IPS-15b (cell line): Measurements from ENCODE around the gene ZNRF3.
"Not testable (repeated sequence)": the region's sequence is repeated elsewhere in the genome, so short reads cannot be mapped to it uniquely, and the experiment has no call there.

Experiments
- H3K27me3 ChIP-seq: one replicate; pipeline ENCODE4 v1.6.1; 2013; ENCODE audit warnings: low read length; ENCODE audit not compliant: control insufficient read depth, insufficient read depth
- H3K36me3 ChIP-seq: one replicate; pipeline ENCODE4 v1.6.1; 2013; ENCODE audit warnings: low read length; ENCODE audit not compliant: control insufficient read depth, insufficient read depth
- H3K4me1 ChIP-seq: one replicate; pipeline ENCODE4 v1.6.1; 2013; ENCODE audit warnings: mild to moderate bottlenecking, low read length; ENCODE audit not compliant: control insufficient read depth, insufficient read depth
- H3K4me3 ChIP-seq: one replicate; pipeline ENCODE4 v1.5.1; 2013; ENCODE audit warnings: low read depth, low read length
- H3K9ac ChIP-seq: one replicate; pipeline ENCODE4 v1.6.1; 2013; ENCODE audit warnings: low read depth, mild to moderate bottlenecking, low read length
- H3K9me3 ChIP-seq: one replicate; pipeline ENCODE4 v1.6.1; 2013; ENCODE audit warnings: mild to moderate bottlenecking, low read length; ENCODE audit not compliant: control insufficient read depth, insufficient read depth

ZNRF3 gene

DNA sequence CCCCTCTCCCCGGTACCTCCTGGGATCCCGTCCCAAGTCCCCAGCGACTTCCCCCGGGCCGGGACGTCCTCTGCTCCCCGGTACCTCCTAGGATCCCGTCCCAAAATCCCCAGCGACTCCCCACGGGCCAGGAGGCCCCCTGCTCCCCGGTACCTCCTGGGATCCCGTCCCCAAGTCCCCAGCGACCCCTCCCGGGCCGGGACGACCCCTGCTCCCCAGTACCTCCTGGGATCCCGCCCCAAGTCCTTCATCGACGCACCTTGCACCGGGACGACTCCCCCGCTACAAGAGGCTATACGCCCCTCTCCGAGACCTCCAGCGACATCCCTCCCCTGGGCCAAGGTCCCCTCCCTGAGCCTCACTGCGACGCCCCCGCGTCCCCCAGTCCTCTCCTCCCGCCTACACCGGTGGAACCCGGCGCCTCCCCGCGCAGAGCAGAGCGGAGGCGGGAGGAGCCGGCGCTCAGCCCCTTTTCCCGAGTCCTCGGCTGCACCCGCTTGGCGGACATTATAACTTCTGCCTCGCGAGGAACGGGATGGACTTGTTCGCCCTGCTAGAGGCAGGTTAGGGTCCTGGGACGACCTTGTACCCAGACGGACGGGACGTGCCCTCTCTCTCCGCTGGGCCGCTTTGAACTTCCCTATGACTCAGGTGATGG is 190.4 kb downstream of the ZNRF3 start:
- peaks cover 49% of the 10 kb centered on the region for H3K27me3 ChIP-seq
- H3K4me3 ChIP-seq, result peak overlapping the region; percentile 70
- peak overlapping the region; percentile 4 for H3K9ac ChIP-seq

DNA sequence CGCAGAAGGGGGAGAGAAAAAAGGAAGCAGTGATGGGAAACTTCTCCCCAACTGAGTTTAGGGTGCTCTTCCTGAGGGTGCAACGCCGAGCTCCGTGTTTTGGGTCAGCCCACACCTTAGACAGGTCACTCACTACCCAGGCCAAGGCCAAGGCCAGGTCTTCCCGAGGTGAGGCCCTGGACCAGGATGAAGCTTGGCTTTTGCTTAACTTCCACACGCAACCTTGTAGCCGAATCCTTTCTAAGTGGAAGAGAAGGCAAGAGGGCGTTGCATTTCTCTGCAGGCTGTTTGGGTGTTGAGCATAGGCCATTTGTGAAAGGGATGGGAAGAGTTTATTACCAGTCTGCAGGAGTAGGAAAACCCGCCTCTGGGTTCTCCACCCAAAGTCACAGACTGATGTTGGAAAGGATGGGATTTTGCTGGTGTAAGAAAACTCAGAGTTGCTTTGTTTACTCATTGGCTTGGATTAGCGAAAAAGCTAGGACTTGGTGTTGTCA is 191.0 kb downstream of the ZNRF3 start:
- Histone ChIP-seq H3K36me3 (no peaks in the 10 kb centered on the region), H3K9me3 (no peaks in the 10 kb centered on the region), H3K4me3 (peak overlapping the region; percentile 70), H3K9ac (peak overlapping the region; percentile 4), H3K27me3 (peaks cover 46% of the 10 kb centered on the region), H3K4me1 (peaks cover 7% of the 10 kb centered on the region)

More for the DNA sequence above, 190.4 kb downstream of the ZNRF3 start:
- no peaks in the 10 kb centered on the region for H3K36me3 ChIP-seq
- H3K9me3 ChIP-seq, result no peaks in the 10 kb centered on the region
- H3K4me1 ChIP-seq, result peaks cover 7% of the 10 kb centered on the region

DNA sequence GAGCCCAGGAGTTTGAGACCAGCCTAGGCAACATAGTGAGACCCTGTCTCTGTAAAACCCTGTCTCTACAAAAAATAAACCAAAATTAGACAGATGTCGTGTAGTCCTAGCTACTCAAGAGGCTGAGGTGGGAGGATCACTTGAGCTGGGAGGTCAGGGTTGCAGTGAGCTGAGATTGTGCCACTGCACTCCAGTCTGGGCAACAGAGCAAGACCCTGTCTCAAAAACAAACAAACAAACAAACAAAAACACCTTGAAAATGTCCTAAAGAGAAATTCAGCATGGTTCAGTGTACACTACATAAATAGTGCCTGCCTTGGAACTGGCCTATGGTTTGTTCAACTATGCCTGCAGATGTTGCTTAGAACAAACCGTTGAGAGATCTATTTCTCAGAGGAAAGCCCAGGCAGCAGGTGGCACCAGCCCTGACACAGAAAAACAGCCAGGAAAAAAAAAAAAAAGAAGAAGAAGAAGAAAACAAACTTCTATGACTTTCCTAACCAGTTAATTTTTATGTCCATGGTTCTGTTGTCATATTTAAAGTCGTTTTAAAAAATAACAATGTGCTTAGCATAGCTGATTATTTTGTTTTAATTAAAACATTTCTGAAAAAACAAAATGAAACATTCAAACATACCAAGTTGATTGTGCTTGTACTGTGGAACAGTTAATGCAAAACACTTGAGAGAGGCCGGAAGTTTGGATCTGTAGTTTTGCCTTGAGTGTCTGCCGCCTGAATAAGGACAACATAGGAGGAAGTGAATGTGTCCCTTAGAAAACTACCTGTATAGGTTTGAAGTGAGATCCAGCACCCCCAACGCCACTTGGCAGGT is 194.9 kb downstream of the ZNRF3 start:
- Histone ChIP-seq H3K9ac (no peak overlapping the region), H3K4me3 (no peak overlapping the region), H3K4me1 (peaks cover 8% of the 10 kb centered on the region), H3K36me3 (no peaks in the 10 kb centered on the region), H3K9me3 (no peaks in the 10 kb centered on the region), H3K27me3 (peaks cover 20% of the 10 kb centered on the region)

DNA sequence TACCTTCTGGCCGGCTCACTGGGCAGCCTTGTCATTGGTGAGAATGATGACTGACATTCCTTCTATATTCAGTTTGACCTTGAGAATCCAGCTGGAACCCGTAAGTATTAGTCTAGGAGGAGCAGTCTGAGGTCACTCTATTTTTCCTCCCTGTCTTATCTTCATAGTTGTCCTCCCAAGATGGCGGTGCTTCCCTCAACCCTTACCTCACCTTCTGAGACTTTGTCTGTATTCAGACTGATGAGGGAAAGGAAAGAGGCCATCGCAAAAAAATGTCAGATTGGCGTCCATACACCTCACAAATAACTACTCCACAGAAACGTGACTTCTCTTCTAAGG is 195.5 kb downstream of the ZNRF3 start:
- H3K9ac ChIP-seq, result no peak overlapping the region
- no peaks in the 10 kb centered on the region for H3K9me3 ChIP-seq
- H3K27me3 ChIP-seq, result peaks cover 17% of the 10 kb centered on the region

DNA sequence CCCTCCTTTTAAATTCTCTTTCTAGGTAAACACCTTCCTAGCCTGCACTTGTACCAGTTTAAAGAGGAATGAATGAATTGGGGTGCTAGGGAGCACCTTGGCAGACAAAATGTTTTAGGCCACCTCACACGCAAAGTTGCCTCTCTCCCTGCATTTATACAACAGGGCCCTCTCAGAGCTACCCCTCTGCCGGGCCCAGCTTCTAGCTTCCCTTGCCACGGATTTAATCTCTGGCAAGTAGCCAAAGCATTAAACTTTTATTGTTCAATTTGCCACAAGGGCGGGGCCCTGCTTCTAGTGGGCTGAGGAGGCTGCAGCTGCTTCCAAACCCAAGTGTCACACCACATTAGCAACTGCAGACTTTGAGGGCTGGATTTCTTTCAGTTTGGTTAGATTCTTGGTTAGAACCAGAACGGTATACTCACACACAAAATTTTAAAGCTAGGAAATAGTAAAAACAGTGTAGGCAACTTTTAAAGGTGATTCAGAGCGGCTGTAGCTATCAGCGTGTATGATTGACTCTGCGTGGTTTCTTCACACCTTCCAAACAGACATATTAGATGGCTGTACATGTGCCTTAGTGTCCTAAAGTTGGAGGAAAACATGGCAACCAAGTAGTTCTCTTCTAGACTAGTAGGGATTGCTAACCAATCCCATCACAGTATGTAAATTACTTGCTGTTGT is 196.0 kb downstream of the ZNRF3 start:
- peaks cover 12% of the 10 kb centered on the region for H3K27me3 ChIP-seq
- no peaks in the 10 kb centered on the region for H3K9me3 ChIP-seq
- peaks cover 14% of the 10 kb centered on the region for H3K4me1 ChIP-seq
- H3K4me3 ChIP-seq, result no peak overlapping the region
- no peaks in the 10 kb centered on the region for H3K36me3 ChIP-seq
- H3K9ac ChIP-seq, result no peak overlapping the region

More for the DNA sequence above, 195.5 kb downstream of the ZNRF3 start:
- H3K36me3 ChIP-seq, result no peaks in the 10 kb centered on the region
- no peak overlapping the region for H3K4me3 ChIP-seq
- peaks cover 11% of the 10 kb centered on the region for H3K4me1 ChIP-seq

DNA sequence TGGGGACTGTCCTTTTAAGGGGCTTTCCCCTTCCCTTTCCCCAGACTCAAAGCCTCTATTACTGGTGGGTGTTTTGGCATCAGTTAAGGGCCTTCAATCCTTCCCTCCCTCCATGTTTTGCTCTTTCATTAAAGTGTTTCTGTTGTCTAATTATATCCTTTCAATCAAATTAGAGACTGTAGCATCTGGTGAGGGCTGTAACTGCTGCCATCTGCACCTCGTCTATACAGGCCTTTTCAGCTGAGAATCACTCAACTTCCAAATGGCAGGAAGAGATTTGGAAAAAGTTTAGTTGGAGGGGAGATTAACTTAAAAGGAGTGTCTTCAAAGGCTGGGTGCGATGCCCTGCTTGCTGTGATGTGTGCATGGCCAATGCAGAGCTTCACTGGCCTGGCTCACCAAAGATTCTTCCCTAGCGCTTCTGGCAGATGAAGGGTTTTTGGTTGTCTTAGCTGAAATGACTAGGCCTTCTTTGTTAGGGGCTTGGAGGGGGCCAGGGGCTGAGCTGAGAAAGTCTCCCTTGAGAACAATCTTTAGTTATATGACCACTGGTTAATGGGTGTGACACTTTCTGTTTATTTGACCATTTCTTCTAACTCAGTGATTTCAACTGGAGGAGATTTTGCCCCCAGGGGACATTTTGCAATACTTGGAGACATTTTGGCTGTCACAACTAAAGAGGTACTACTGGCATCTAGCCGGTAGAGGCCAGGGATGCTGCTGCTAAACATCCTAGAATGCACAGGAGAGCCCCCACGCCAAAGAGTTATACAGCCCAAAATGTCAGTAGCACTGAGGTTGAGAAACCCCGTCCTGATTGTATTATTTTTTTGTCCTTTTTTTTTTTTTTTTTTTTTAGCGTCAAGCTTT is 197.0 kb downstream of the ZNRF3 start:
- no peaks in the 10 kb centered on the region for H3K36me3 ChIP-seq
- no peaks in the 10 kb centered on the region for H3K9me3 ChIP-seq
- H3K9ac ChIP-seq, result no peak overlapping the region
- no peak overlapping the region for H3K4me3 ChIP-seq
- peaks cover 13% of the 10 kb centered on the region for H3K4me1 ChIP-seq
- peaks cover 2% of the 10 kb centered on the region for H3K27me3 ChIP-seq

DNA sequence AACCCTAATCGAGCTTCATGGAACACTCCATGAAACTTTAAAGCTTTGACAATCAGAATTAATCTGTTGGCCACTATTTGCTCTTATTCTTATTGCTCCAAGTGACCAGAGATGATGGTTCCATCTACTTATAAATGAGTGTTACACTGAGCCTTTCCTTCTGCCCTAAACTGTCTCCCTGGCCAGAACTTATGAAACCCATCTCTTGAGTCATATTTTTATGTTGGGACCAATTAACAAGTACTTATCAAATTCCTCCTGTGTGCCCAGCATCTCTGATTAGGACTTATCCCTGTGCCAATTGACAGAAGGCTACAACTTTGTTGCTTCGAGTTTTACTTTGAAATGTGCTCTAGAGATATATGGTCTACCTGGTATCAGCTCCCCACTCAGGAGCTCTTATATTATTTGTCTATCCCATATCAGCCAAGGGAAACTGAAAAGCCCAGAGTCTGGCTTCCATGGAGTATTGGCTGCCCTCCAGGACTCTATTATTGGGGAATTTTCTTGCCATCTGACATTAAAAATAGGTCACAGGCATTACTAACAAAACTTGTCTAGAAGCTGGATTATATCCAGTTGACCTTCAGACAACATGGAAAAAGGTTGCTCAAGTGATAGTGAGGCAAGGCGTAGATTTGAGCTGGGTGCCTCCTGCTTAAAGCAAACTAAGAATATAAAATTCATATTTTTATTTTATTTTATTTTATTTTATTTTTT is 198.3 kb downstream of the ZNRF3 start:
- H3K9me3 ChIP-seq, result no peaks in the 10 kb centered on the region
- H3K4me3 ChIP-seq, result no peak overlapping the region
- H3K9ac ChIP-seq, result no peak overlapping the region
- no peaks in the 10 kb centered on the region for H3K36me3 ChIP-seq
- no peaks in the 10 kb centered on the region for H3K27me3 ChIP-seq
- peaks cover 13% of the 10 kb centered on the region for H3K4me1 ChIP-seq

DNA sequence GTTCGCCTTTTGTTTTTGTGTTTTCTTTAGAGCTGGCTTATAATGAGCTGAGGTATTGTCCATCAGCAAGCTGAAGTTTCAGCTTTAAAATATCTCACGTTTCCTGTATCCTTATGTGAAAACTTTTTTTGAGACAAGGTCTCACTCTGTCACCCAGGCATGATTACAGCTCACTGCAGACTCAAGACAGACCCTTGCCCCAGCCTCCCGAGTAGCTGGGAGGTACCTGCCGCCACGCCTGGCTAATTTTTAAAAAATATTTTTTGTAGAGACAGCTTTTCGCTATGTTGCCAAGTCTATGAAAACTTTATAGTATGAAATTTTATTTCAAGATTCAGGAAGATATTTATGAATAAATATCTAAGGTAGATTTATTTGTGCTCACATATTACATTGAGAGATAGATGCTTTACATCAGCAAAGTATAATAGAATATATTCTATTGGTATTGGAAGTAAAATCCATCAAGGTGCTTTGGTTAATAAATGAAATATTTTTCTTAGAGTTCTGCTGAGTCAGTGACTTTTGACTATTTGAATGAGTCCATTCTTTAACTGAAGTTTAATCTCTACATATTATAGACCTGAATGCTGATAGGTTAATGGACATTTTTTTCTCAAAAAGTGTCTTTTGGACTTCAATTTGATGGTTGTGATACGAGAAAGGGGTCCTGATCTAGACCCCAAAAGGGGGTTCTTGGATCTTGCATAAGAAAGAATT is 199.6 kb downstream of the ZNRF3 start:
- H3K4me3 ChIP-seq, result no peak overlapping the region
- peaks cover 13% of the 10 kb centered on the region for H3K4me1 ChIP-seq
- no peaks in the 10 kb centered on the region for H3K27me3 ChIP-seq
- H3K36me3 ChIP-seq, result no peaks in the 10 kb centered on the region
- H3K9me3 ChIP-seq, result no peaks in the 10 kb centered on the region
- no peak overlapping the region for H3K9ac ChIP-seq

DNA sequence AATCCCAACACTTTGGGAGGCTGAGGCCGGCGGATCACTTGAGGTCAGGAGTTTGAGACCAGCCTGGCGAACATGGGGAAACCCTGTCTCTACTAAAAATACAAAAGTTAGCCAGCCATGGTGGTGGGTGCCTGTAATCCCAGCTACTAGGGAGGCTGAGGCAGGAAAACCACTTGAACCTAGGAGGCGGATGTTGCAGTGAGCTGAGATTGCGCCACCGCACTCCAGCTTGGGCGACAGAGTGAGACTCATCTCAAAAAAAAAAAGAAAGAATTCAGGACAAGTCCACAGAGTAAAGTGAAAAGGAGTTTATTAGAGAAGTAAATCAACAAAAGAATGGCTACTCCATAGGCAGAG is 200.2 kb downstream of the ZNRF3 start:
- not testable (repeated sequence) for H3K36me3 ChIP-seq, H3K9ac ChIP-seq, H3K9me3 ChIP-seq, H3K4me3 ChIP-seq, H3K27me3 ChIP-seq
- peaks cover 13% of the 10 kb centered on the region for H3K4me1 ChIP-seq

DNA sequence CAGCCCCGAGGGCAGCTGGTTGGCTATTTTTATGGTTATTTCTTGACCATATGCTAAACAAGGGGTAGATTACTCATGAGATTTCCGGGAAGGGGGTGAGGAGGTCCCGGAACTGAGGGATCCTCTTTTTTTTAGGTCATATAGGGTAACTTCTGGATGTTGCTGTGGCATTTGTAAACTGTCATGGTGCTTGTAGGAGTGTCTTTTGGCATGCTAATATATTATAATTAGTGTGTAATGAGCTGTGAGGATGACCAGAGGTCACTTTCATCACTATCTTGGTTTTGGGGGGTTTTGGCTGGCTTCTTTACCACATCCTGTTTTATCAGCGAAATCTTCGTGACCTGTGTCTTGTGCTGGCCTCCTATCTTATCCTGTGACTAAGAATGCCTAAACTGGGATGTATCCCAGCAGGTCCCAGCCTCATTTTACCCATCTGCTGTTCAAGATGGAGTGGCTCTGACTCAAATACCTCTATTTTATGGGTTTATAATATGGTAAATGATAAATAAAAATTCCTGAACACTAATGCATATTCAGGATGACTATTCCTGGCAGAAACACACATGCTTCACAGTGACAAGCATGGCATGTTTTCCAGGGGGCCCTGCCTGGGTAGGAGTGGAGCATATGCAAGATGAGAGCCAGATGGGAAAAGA is 200.7 kb downstream of the ZNRF3 start:
- H3K4me3 ChIP-seq, result no peak overlapping the region
- no peaks in the 10 kb centered on the region for H3K36me3 ChIP-seq
- H3K9me3 ChIP-seq, result no peaks in the 10 kb centered on the region
- H3K9ac ChIP-seq, result no peak overlapping the region
- H3K4me1 ChIP-seq, result peaks cover 13% of the 10 kb centered on the region
- no peaks in the 10 kb centered on the region for H3K27me3 ChIP-seq
